Sciatic nerve (tissue), 2 donors: Measurements from ENCODE around the gene KIF24. TPM values are rescaled to one million over a fixed set of nuclear protein-coding genes. Genes with fewer than 3 reads are reported as not detected.

Source experiments
- ATAC-seq: fragments of 200-7000 bp; cut with Tn5 transposase; one replicate; pipeline ENCODE4 v1.9.1; 2020; ENCODE audit warnings: mild to moderate bottlenecking, moderate library complexity
- DNase-seq: peaks from one replicate; pipeline ENCODE4 v3.0.0-alpha.2; 2020; ENCODE audit warnings: low spot score
- intact Hi-C: fragments of 100-400 bp; cut with DNase I; formaldehyde crosslinking; loops from one replicate; pipeline ENCODE4 v1.14.2; 2022
- total RNA-seq: library from RNA; stranded (reverse); fragmentation: NEBNext Ultra II Directional; extraction: Animal tissue kit (Norgen Biotek cat#: 25700); gene quantifications from one replicate; pipeline ENCODE4 v1.2.1, GENCODE V29; 2021
- donor health status: DM: no; HTN: no; CAD: no.
- donor health status: DM: no; HTN: no; CAD: no.

KIF24 gene
- total RNA-seq, 1 donor from 2014 or later = 1.1 TPM

- intact Hi-C loops = loop anchor here (5.0 kb wide), 1 partner anchor 435 kb away; no protein-coding TSS in a partner anchor
- no peak for ATAC-seq
- no peak for DNase-seq
Measured at GRCh38 chr9:34282096-34282495, 47.0 kb downstream of the KIF24 start.

- intact Hi-C loops = no loop called here
- no peak for DNase-seq
- no peak for ATAC-seq
Measured at GRCh38 chr9:34279411-34279810, 49.7 kb downstream of the KIF24 start.

Other genes with a start within 250 kb of the KIF24 start
- 54.9 TPM for gene DCAF12, start 202.6 kb downstream of the KIF24 start, total RNA-seq
- gene UBAP1, start 150.2 kb downstream of the KIF24 start, total RNA-seq = 56.6 TPM
- gene NUDT2, start 301 bp upstream of the KIF24 start, total RNA-seq = 23.3 TPM
- gene MYORG, start 47.6 kb upstream of the KIF24 start, total RNA-seq = 6.6 TPM
- 29.8 TPM for gene FAM219A, start 129.3 kb upstream of the KIF24 start, total RNA-seq
- gene DNAI1, start 129.5 kb upstream of the KIF24 start, total RNA-seq = 0.58 TPM
- gene ENHO, start 193.7 kb upstream of the KIF24 start, total RNA-seq = 23.5 TPM